ENCODE results near the gene TNIP2.
A peak's percentile ranks its signal among the peaks of the same experiment; 100 is the strongest.

The TNIP2 gene

DNA sequence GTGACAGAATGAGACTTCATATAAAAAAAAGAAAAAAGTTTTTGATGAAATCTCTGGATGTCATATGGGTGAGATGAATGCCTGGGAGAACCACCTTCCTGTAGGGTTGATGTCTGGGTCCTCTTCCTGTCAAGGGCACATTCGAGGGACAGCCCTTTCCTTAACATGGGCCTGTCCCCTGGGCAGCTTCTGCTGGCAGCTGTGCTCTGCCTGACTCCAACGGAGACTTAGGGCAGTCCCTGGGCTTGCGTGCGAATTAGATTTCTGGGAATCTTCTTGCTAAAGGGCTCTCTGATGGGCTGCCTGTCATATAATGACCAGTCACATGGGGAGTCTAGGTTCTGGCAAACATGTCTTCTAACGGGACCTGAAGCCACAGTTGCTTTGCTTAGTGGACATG is 40.7 kb downstream of the TNIP2 start:
- H3K79me2 ChIP-seq (ENCODE audit: control insufficient read depth, insufficient read depth, low read length, poor library complexity): peaks cover 1% of the 10 kb centered on the region
- no peak overlapping the region for H2AK5ac ChIP-seq (ENCODE audit: low read length)
- H2AFZ ChIP-seq (ENCODE audit: insufficient read depth, low read length, poor library complexity): no peak overlapping the region
- H2BK5ac ChIP-seq (ENCODE audit: low read depth, low read length, poor library complexity): no peak overlapping the region
- peaks cover 17 to 24% of the 10 kb centered on the region in 2 experiments for H3K36me3 ChIP-seq (ENCODE audit: control insufficient read depth in 1 of 2, insufficient read depth in 2 of 2, low read length in 2 of 2)
- no CpG with 5 or more reads among the region's 5 CpGs for WGBS (ENCODE audit: extremely low coverage, insufficient coverage, insufficient read length)
- DNase-seq: no peak
- no peak overlapping the region for H3K23ac ChIP-seq (ENCODE audit: low read length)
- no peak overlapping the region for H4K8ac ChIP-seq (ENCODE audit: low read depth, low read length)
- H3K27me3 ChIP-seq (ENCODE audit: insufficient read depth, low read length): no peaks in the 10 kb centered on the region
- no peaks in the 10 kb centered on the region for H3K9me3 ChIP-seq (ENCODE audit: insufficient read depth, low read depth, low read length)
- H3K4me1 ChIP-seq (ENCODE audit: control insufficient read depth in 1 of 2, insufficient read depth in 2 of 2, low read length in 2 of 2): peaks cover 6 to 7% of the 10 kb centered on the region in 2 experiments
- H3K14ac ChIP-seq (ENCODE audit: low read length): no peak overlapping the region
- no peak overlapping the region for H3K27ac ChIP-seq (ENCODE audit: low read depth, low read length)
- H3K79me1 ChIP-seq (ENCODE audit: low read length): peaks cover 2% of the 10 kb centered on the region
- H3K9ac ChIP-seq (ENCODE audit: low read length): no peak overlapping the region
- H2BK120ac ChIP-seq (ENCODE audit: insufficient read depth, low read length, poor library complexity): no peak overlapping the region
- H3K4me2 ChIP-seq (ENCODE audit: low read length): no peak overlapping the region
- peak overlapping the region; percentile 9 for H3K4ac ChIP-seq (ENCODE audit: low read depth, low read length)
- no peak overlapping the region for H2BK12ac ChIP-seq (ENCODE audit: low read length)
- H3K4me3 ChIP-seq (ENCODE audit: low read depth, low read length): no peak overlapping the region
- H3K18ac ChIP-seq (ENCODE audit: low read length): no peak overlapping the region
- H4K12ac ChIP-seq (ENCODE audit: low read depth, low read length): no peak overlapping the region
- H4K91ac ChIP-seq (ENCODE audit: low read depth, low read length): no peak overlapping the region

- H3K9ac ChIP-seq (ENCODE audit: low read length): no peak overlapping the region
- no peak overlapping the region for H3K23ac ChIP-seq (ENCODE audit: low read length)
- no peaks in the 10 kb centered on the region for H3K9me3 ChIP-seq (ENCODE audit: insufficient read depth, low read depth, low read length)
- DNase-seq: no peak
- H3K4me2 ChIP-seq (ENCODE audit: low read length): no peak overlapping the region
- no peak overlapping the region for H4K12ac ChIP-seq (ENCODE audit: low read depth, low read length)
- no peak overlapping the region for H2BK12ac ChIP-seq (ENCODE audit: low read length)
- H2BK120ac ChIP-seq (ENCODE audit: insufficient read depth, low read length, poor library complexity): no peak overlapping the region
- H3K4me3 ChIP-seq (ENCODE audit: low read depth, low read length): no peak overlapping the region
- peaks cover 17 to 21% of the 10 kb centered on the region in 2 experiments for H3K36me3 ChIP-seq (ENCODE audit: control insufficient read depth in 1 of 2, insufficient read depth in 2 of 2, low read length in 2 of 2)
- no peak overlapping the region for H3K18ac ChIP-seq (ENCODE audit: low read length)
- WGBS (ENCODE audit: extremely low coverage, insufficient coverage, insufficient read length): no CpG with 5 or more reads among the region's 4 CpGs
- H3K14ac ChIP-seq (ENCODE audit: low read length): no peak overlapping the region
- H2AFZ ChIP-seq (ENCODE audit: insufficient read depth, low read length, poor library complexity): no peak overlapping the region
- no peak overlapping the region for H2BK5ac ChIP-seq (ENCODE audit: low read depth, low read length, poor library complexity)
- H3K79me2 ChIP-seq (ENCODE audit: control insufficient read depth, insufficient read depth, low read length, poor library complexity): peaks cover 2% of the 10 kb centered on the region
- H4K8ac ChIP-seq (ENCODE audit: low read depth, low read length): no peak overlapping the region
- H3K79me1 ChIP-seq (ENCODE audit: low read length): peaks cover 3% of the 10 kb centered on the region
- no peak overlapping the region for H4K91ac ChIP-seq (ENCODE audit: low read depth, low read length)
- H3K4ac ChIP-seq (ENCODE audit: low read depth, low read length): no peak overlapping the region
- no peaks in the 10 kb centered on the region for H3K27me3 ChIP-seq (ENCODE audit: insufficient read depth, low read length)
- H3K4me1 ChIP-seq (ENCODE audit: control insufficient read depth in 1 of 2, insufficient read depth in 2 of 2, low read length in 2 of 2): peaks cover 6 to 8% of the 10 kb centered on the region in 2 experiments
- H3K27ac ChIP-seq (ENCODE audit: low read depth, low read length): no peak overlapping the region
- H2AK5ac ChIP-seq (ENCODE audit: low read length): no peak overlapping the region
These were observed 41.2 kb downstream of the TNIP2 start for GRCh38 chr4:2714918-2715317.

DNA sequence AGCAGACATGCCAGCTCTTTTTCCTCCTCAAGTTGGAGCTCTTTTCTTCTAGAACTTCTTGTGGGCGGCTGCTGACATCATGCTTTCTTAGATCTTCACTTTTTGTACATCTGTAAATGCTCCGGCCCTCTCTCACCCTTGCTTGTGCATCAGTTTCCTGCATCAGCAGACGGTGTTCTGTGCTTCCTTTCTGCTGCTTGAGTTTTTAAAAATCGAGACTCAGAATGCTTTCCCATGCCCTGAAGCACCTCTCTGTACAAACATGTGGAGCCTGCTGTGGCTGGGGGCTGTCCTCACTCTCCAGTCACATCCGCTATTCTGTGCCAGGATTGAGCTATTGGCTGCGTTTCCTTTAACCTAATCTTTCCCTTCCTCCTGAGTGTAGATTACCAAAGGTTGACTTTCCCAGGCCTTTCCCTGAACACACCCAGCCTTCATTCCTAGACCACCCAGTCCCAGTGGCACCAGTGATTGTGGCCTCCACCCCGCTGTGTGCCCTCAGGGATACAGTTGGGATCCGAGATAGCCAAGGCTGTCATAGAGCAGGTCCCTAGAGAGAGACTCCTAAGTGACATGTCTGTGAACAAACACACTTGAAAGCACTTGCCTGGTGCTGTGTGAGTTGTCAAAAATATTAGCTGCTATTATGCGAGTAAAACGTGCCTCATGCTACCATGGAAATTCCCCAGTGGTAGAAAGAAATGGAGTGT is 41.9 kb downstream of the TNIP2 start:
- no CpG with 5 or more reads among the region's 10 CpGs for WGBS (ENCODE audit: extremely low coverage, insufficient coverage, insufficient read length)

DNA sequence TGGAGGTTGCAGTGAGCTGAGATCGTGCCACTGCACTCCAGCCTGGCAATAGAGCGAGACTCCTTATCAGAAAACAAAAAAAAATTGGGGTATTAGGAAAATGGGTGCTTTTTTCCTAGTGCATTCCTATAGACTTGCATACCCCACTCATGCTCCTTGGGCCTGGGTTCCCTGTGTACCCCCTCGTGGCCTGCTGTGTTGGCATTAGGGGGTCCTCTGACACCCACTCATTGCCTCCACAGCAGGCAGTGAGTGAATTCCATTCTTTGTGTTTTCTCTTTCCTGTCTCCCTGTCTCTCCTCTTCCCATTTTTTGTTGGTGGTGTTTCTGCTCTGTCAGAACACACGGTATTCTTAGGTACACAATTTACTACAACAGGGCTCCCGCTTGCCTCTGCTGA is 42.8 kb downstream of the TNIP2 start:
- Histone ChIP-seq H3K18ac (ENCODE audit: low read length) (no peak overlapping the region), H2AFZ (ENCODE audit: insufficient read depth, low read length, poor library complexity) (no peak overlapping the region), H3K4ac (ENCODE audit: low read depth, low read length) (no peak overlapping the region), H3K14ac (ENCODE audit: low read length) (no peak overlapping the region), H2BK5ac (ENCODE audit: low read depth, low read length, poor library complexity) (no peak overlapping the region), H4K91ac (ENCODE audit: low read depth, low read length) (no peak overlapping the region), H4K12ac (ENCODE audit: low read depth, low read length) (no peak overlapping the region), H3K27me3 (ENCODE audit: insufficient read depth, low read length) (no peaks in the 10 kb centered on the region), H2BK12ac (ENCODE audit: low read length) (no peak overlapping the region), H2AK5ac (ENCODE audit: low read length) (no peak overlapping the region), H3K9ac (ENCODE audit: low read length) (no peak overlapping the region), H3K27ac (ENCODE audit: low read depth, low read length) (no peak overlapping the region), H3K9me3 (ENCODE audit: insufficient read depth, low read depth, low read length) (no peaks in the 10 kb centered on the region), H3K4me1 (ENCODE audit: control insufficient read depth in 1 of 2, insufficient read depth in 2 of 2, low read length in 2 of 2) (peaks cover 6 to 8% of the 10 kb centered on the region in 2 experiments), H3K36me3 (ENCODE audit: control insufficient read depth in 1 of 2, insufficient read depth in 2 of 2, low read length in 2 of 2) (peaks cover 14 to 18% of the 10 kb centered on the region in 2 experiments), H4K8ac (ENCODE audit: low read depth, low read length) (no peak overlapping the region), H2BK120ac (ENCODE audit: insufficient read depth, low read length, poor library complexity) (no peak overlapping the region), H3K23ac (ENCODE audit: low read length) (no peak overlapping the region), H3K79me1 (ENCODE audit: low read length) (peaks cover 3% of the 10 kb centered on the region), H3K4me2 (ENCODE audit: low read length) (no peak overlapping the region), H3K4me3 (ENCODE audit: low read depth, low read length) (no peak overlapping the region), H3K79me2 (ENCODE audit: control insufficient read depth, insufficient read depth, low read length, poor library complexity) (peaks cover 2% of the 10 kb centered on the region)
- no peak for DNase-seq
- no CpG with 5 or more reads among the region's 5 CpGs for WGBS (ENCODE audit: extremely low coverage, insufficient coverage, insufficient read length)

More for the DNA sequence above, 41.9 kb downstream of the TNIP2 start:
- Histone ChIP-seq H3K14ac (ENCODE audit: low read length) (no peak overlapping the region), H3K4ac (ENCODE audit: low read depth, low read length) (no peak overlapping the region), H4K8ac (ENCODE audit: low read depth, low read length) (no peak overlapping the region), H3K23ac (ENCODE audit: low read length) (no peak overlapping the region), H2AK5ac (ENCODE audit: low read length) (no peak overlapping the region), H2BK12ac (ENCODE audit: low read length) (no peak overlapping the region), H3K79me1 (ENCODE audit: low read length) (peaks cover 3% of the 10 kb centered on the region), H3K79me2 (ENCODE audit: control insufficient read depth, insufficient read depth, low read length, poor library complexity) (peaks cover 2% of the 10 kb centered on the region), H4K12ac (ENCODE audit: low read depth, low read length) (no peak overlapping the region), H3K36me3 (ENCODE audit: control insufficient read depth in 1 of 2, insufficient read depth in 2 of 2, low read length in 2 of 2) (peaks cover 14 to 18% of the 10 kb centered on the region in 2 experiments), H2BK5ac (ENCODE audit: low read depth, low read length, poor library complexity) (no peak overlapping the region), H3K27ac (ENCODE audit: low read depth, low read length) (no peak overlapping the region), H2BK120ac (ENCODE audit: insufficient read depth, low read length, poor library complexity) (no peak overlapping the region), H3K4me3 (ENCODE audit: low read depth, low read length) (no peak overlapping the region), H3K18ac (ENCODE audit: low read length) (no peak overlapping the region), H3K9me3 (ENCODE audit: insufficient read depth, low read depth, low read length) (no peaks in the 10 kb centered on the region), H3K4me1 (ENCODE audit: control insufficient read depth in 1 of 2, insufficient read depth in 2 of 2, low read length in 2 of 2) (peaks cover 6 to 8% of the 10 kb centered on the region in 2 experiments), H4K91ac (ENCODE audit: low read depth, low read length) (no peak overlapping the region), H3K27me3 (ENCODE audit: insufficient read depth, low read length) (no peaks in the 10 kb centered on the region), H2AFZ (ENCODE audit: insufficient read depth, low read length, poor library complexity) (no peak overlapping the region), H3K4me2 (ENCODE audit: low read length) (no peak overlapping the region), H3K9ac (ENCODE audit: low read length) (no peak overlapping the region)
- no peak for DNase-seq

All from trophoblast cell (in vitro differentiated cells and primary cell).